ENCODE measurements around the gene CHD1.

CHD1 gene

GRCh38 chr5:98804066-98804465, 124.7 kb downstream of the CHD1 start:
- no peak for DNase-seq

Data from suppressor macrophage treated with lipopolysaccharide for 4 hours (primary cell).